Skeletal muscle satellite cell (primary cell): ENCODE measurements around the gene TNFRSF14.

ENCODE experiments used
- H3K27me3 ChIP-seq: 2 replicates; pipeline ENCODE4 v1.7.0; 2013; ENCODE audit warnings: low read length; ENCODE audit not compliant: control insufficient read depth, insufficient read depth
- H3K36me3 ChIP-seq: 2 replicates; pipeline ENCODE4 v1.7.0; 2013; ENCODE audit warnings: mild to moderate bottlenecking, control low read depth, low read length; ENCODE audit not compliant: insufficient read depth
- H3K4me1 ChIP-seq: 2 replicates; pipeline ENCODE4 v1.7.0; 2013; ENCODE audit warnings: low read length; ENCODE audit not compliant: control insufficient read depth, insufficient read depth
- H3K4me2 ChIP-seq: 2 replicates; pipeline ENCODE4 v1.7.0; 2013; ENCODE audit warnings: mild to moderate bottlenecking, low read length
- H3K4me3 ChIP-seq: 2 replicates; pipeline ENCODE4 v1.7.0; 2013; ENCODE audit warnings: low read length
- H3K9ac ChIP-seq: 2 replicates; pipeline ENCODE4 v1.7.0; 2013; ENCODE audit warnings: mild to moderate bottlenecking, low read depth, low read length, moderate library complexity
- H3K9me3 ChIP-seq: replicated peaks from 2 replicates; pipeline ENCODE4 v1.7.0; 2013; ENCODE audit warnings: mild to moderate bottlenecking, control low read depth, low read length

TNFRSF14 gene

DNA sequence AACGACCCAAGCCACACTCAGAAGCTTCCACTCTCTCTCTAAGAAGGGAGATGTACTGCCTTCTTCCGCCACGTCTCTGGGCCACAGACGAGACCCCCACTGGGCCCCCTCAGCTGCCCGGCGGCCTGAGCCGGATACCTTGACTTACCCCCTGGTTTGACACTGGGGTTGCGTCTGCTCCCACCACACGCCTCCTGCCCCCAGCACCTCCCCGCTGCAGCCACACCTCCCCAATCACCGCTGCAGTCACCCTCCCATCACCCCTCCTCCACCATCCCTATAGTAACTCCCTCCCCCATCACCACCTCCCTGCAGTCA is 40.4 kb upstream of the TNFRSF14 start:
- no peak overlapping the region for H3K9ac ChIP-seq
- no peak overlapping the region for H3K4me2 ChIP-seq
- H3K9me3 ChIP-seq = no peaks in the 10 kb centered on the region
- H3K4me1 ChIP-seq = no peaks in the 10 kb centered on the region
- H3K36me3 ChIP-seq = peaks cover 68% of the 10 kb centered on the region
- no peak overlapping the region for H3K4me3 ChIP-seq
- H3K27me3 ChIP-seq = no peaks in the 10 kb centered on the region

GRCh38 chr1:2516124-2516523 is 40.0 kb upstream of the TNFRSF14 start:
- no peaks in the 10 kb centered on the region for H3K4me1 ChIP-seq
- H3K9ac ChIP-seq = no peak overlapping the region

DNA sequence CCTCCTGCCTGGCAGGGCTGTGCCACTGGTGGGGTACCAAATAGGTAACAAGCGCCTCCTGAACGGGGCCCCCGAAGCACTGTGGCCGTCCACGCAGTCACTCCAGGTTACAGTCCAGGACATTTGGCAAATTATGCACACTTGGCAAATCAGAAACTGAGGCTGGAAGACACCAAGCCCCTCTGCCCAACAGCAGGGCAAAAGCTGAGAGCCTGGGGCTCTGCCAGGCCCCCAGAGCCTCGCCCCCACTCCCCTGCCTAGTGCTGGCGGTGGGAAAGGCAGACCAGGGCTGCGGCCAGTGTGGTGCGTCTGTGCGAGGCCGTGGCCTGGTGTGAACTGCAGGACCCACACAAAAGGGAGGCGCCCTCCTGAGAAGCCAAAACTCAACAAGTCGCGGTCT is 39.2 kb upstream of the TNFRSF14 start:
- H3K9ac ChIP-seq = no peak overlapping the region

More at GRCh38 chr1:2516124-2516523, 40.0 kb upstream of the TNFRSF14 start:
- Histone ChIP-seq H3K36me3 (peaks cover 69% of the 10 kb centered on the region), H3K27me3 (no peaks in the 10 kb centered on the region), H3K9me3 (no peaks in the 10 kb centered on the region), H3K4me3 (no peak overlapping the region), H3K4me2 (no peak overlapping the region)

GRCh38 chr1:2517966-2518365 is 38.2 kb upstream of the TNFRSF14 start:
- no peak overlapping the region for H3K4me3 ChIP-seq
- H3K9ac ChIP-seq = no peak overlapping the region
- no peaks in the 10 kb centered on the region for H3K27me3 ChIP-seq
- H3K4me2 ChIP-seq = no peak overlapping the region
- H3K9me3 ChIP-seq = no peaks in the 10 kb centered on the region
- peaks cover 60% of the 10 kb centered on the region for H3K36me3 ChIP-seq
- no peaks in the 10 kb centered on the region for H3K4me1 ChIP-seq

More for the DNA sequence above, 39.2 kb upstream of the TNFRSF14 start:
- no peaks in the 10 kb centered on the region for H3K9me3 ChIP-seq
- H3K27me3 ChIP-seq = no peaks in the 10 kb centered on the region
- no peak overlapping the region for H3K4me2 ChIP-seq
- H3K36me3 ChIP-seq = peaks cover 66% of the 10 kb centered on the region
- H3K4me3 ChIP-seq = no peak overlapping the region
- no peaks in the 10 kb centered on the region for H3K4me1 ChIP-seq

GRCh38 chr1:2518528-2518927 is 37.6 kb upstream of the TNFRSF14 start:
- Histone ChIP-seq H3K36me3 (peaks cover 60% of the 10 kb centered on the region), H3K27me3 (no peaks in the 10 kb centered on the region), H3K4me3 (no peak overlapping the region), H3K4me1 (peaks cover 5% of the 10 kb centered on the region), H3K9me3 (no peaks in the 10 kb centered on the region), H3K9ac (no peak overlapping the region), H3K4me2 (no peak overlapping the region)

DNA sequence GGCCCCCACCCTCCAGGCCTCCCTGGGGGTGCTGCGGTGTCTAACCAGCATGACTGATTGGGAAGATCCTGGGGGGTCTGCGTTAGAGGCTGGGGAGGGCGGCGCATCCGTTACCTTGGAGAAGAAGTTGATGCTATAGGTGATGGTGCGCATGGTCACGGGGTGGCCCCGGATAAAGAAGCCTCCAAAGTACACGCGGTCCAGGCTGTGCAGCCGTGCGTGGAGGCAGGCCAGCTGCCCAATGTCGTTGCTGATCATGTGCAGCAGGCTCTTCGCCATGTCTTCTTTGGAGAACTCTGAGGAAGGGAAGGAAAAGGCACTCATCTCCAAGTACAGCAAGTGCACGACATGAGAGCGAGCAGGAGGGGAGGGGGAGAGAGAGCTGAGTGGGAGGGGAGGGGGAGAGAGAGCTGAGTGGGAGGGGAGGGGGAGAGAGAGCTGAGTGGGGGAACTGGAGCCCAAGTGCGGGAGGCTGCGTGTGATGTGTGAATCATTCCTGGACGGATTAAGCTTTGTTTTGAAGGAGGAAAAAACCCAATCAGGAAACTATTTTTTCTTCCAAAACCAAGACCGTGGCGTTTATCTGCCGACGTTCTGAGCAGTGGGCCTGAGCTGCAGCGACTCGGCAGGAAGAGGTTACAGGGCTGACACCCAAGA is 37.0 kb upstream of the TNFRSF14 start:
- Histone ChIP-seq H3K36me3 (peaks cover 54% of the 10 kb centered on the region), H3K4me3 (no peak overlapping the region), H3K27me3 (no peaks in the 10 kb centered on the region), H3K4me2 (no peak overlapping the region), H3K9me3 (no peaks in the 10 kb centered on the region), H3K4me1 (peaks cover 8% of the 10 kb centered on the region), H3K9ac (no peak overlapping the region)

- Histone ChIP-seq H3K27me3 (no peaks in the 10 kb centered on the region), H3K9ac (no peak overlapping the region), H3K9me3 (no peaks in the 10 kb centered on the region), H3K4me1 (peaks cover 13% of the 10 kb centered on the region), H3K4me2 (no peak overlapping the region), H3K4me3 (no peak overlapping the region), H3K36me3 (peaks cover 53% of the 10 kb centered on the region)
These were observed 36.4 kb upstream of the TNFRSF14 start for GRCh38 chr1:2519729-2520128.

GRCh38 chr1:2520206-2520605 is 36.0 kb upstream of the TNFRSF14 start:
- no peaks in the 10 kb centered on the region for H3K27me3 ChIP-seq
- no peaks in the 10 kb centered on the region for H3K9me3 ChIP-seq
- H3K4me2 ChIP-seq = no peak overlapping the region
- no peak overlapping the region for H3K4me3 ChIP-seq
- H3K9ac ChIP-seq = no peak overlapping the region
- peaks cover 17% of the 10 kb centered on the region for H3K4me1 ChIP-seq
- H3K36me3 ChIP-seq = peaks cover 53% of the 10 kb centered on the region

GRCh38 chr1:2520806-2521205 is 35.4 kb upstream of the TNFRSF14 start:
- Histone ChIP-seq H3K36me3 (peaks cover 53% of the 10 kb centered on the region), H3K27me3 (no peaks in the 10 kb centered on the region), H3K9ac (no peak overlapping the region), H3K9me3 (no peaks in the 10 kb centered on the region), H3K4me1 (peaks cover 20% of the 10 kb centered on the region), H3K4me2 (no peak overlapping the region), H3K4me3 (no peak overlapping the region)

- peaks cover 40% of the 10 kb centered on the region for H3K36me3 ChIP-seq
These were observed 33.9 kb upstream of the TNFRSF14 start for GRCh38 chr1:2522230-2522629.

GRCh38 chr1:2523191-2523890 is 32.8 kb upstream of the TNFRSF14 start:
- peaks cover 29% of the 10 kb centered on the region for H3K36me3 ChIP-seq
- peak overlapping the region; percentile 9 for H3K9ac ChIP-seq
- no peak overlapping the region for H3K4me2 ChIP-seq
- no peak overlapping the region for H3K4me3 ChIP-seq
- H3K27me3 ChIP-seq = no peaks in the 10 kb centered on the region
- H3K4me1 ChIP-seq = peaks cover 37% of the 10 kb centered on the region
- no peaks in the 10 kb centered on the region for H3K9me3 ChIP-seq

More at GRCh38 chr1:2522230-2522629, 33.9 kb upstream of the TNFRSF14 start:
- H3K27me3 ChIP-seq = no peaks in the 10 kb centered on the region
- H3K9ac ChIP-seq = no peak overlapping the region
- no peaks in the 10 kb centered on the region for H3K9me3 ChIP-seq
- H3K4me1 ChIP-seq = peaks cover 27% of the 10 kb centered on the region
- H3K4me2 ChIP-seq = no peak overlapping the region
- no peak overlapping the region for H3K4me3 ChIP-seq
